ENCODE measurements around the gene DNAH1. TPM values are rescaled to one million over a fixed set of nuclear protein-coding genes. Genes with fewer than 3 reads are reported as not detected.

Gene DNAH1
- total RNA-seq, 1 donor from 2014 or later, result 27.1 TPM

- intact Hi-C loops (cut with micrococcal nuclease), result loop anchor here (2.0 kb wide), 1 partner anchor 19 kb away; no protein-coding TSS in a partner anchor
Measured at GRCh38 chr3:52289747-52290595, 26.1 kb upstream of the DNAH1 start.

GRCh38 chr3:52290596-52291507 lies 25.3 kb upstream of the DNAH1 start:
- intact Hi-C loops (cut with micrococcal nuclease), result loop anchor here (1.0 kb wide), 1 partner anchor 48 kb away; no protein-coding TSS in a partner anchor

GRCh38 chr3:52291508-52292181 lies 24.5 kb upstream of the DNAH1 start:
- intact Hi-C loops (cut with micrococcal nuclease), result loop anchor here (1.0 kb wide), 1 partner anchor 48 kb away; no protein-coding TSS in a partner anchor

- intact Hi-C loops (cut with micrococcal nuclease), result no loop called here
Measured at GRCh38 chr3:52292247-52293065, 23.7 kb upstream of the DNAH1 start.

- intact Hi-C loops (cut with micrococcal nuclease), result no loop called here
Measured at GRCh38 chr3:52293491-52294319, 22.4 kb upstream of the DNAH1 start.

GRCh38 chr3:52294320-52295150 lies 21.6 kb upstream of the DNAH1 start:
- intact Hi-C loops (cut with micrococcal nuclease), result no loop called here

- intact Hi-C loops (cut with micrococcal nuclease), result no loop called here
Measured at GRCh38 chr3:52295671-52296208, 20.4 kb upstream of the DNAH1 start.

- intact Hi-C loops (cut with micrococcal nuclease), result no loop called here
Measured at GRCh38 chr3:52297242-52298148, 18.6 kb upstream of the DNAH1 start.

GRCh38 chr3:52298149-52299098 lies 17.7 kb upstream of the DNAH1 start:
- intact Hi-C loops (cut with micrococcal nuclease), result no loop called here

- intact Hi-C loops (cut with micrococcal nuclease), result no loop called here
Measured at GRCh38 chr3:52299247-52299878, 16.8 kb upstream of the DNAH1 start.

- intact Hi-C loops (cut with micrococcal nuclease), result no loop called here
Measured at GRCh38 chr3:52299879-52300611, 16.1 kb upstream of the DNAH1 start.

- intact Hi-C loops (cut with micrococcal nuclease), result no loop called here
Measured at GRCh38 chr3:52302426-52303145, 13.5 kb upstream of the DNAH1 start.

GRCh38 chr3:52303811-52304210 lies 12.3 kb upstream of the DNAH1 start:
- intact Hi-C loops (cut with micrococcal nuclease), result no loop called here

- intact Hi-C loops (cut with micrococcal nuclease), result no loop called here
Measured at GRCh38 chr3:52305926-52306325, 10.2 kb upstream of the DNAH1 start.
